GM21360 (cell line): ENCODE measurements around the gene NPLOC4.

Experiments
- ATAC-seq: cut with Tn5 transposase; IDR thresholded peaks from one replicate; pipeline ENCODE4 v1.9.1; 2021; ENCODE audit warnings: mild to moderate bottlenecking, moderate library complexity; ENCODE audit not compliant: unreplicated experiment

Gene NPLOC4

GRCh38 chr17:81520021-81520901 is 116.7 kb downstream of the NPLOC4 start:
- no peak for ATAC-seq

DNA sequence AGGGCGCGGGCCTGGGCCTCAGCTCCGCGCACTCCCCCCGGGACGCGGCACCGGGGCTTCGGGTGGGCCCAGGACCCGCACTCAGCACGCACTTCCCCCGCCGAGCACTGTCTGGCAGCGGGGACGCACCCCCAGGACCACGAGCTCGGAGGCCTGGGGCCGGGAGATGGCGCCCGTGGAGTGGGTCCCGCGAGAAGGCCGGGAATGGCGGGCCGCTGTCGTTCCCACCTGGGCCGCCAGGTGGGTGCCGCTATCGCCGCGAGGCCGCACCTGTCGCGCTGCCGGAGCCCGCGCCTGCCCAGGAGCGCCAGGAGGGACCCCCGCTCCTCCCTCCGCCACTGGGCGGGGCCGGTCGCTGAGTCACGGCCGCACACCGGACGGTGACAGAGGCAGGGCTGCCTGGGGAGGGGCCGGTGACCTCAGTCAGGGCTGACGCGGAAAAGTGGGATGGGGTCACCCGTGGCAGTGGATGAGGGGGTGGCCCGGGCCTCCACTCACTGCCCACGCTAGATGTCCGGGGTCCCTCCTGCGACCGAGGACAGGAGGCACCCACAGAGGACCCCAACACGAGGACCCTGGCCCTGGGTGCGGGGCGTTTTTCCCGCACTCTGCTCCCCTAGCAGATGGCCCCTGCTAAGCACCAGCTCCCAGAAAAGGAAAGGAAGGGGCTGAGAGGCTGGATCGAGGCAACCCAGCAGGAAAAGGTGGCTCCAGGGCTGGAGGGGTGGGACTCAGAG is 117.5 kb downstream of the NPLOC4 start:
- no peak for ATAC-seq

GRCh38 chr17:81518785-81519283 is 118.1 kb downstream of the NPLOC4 start:
- ATAC-seq = no peak

DNA sequence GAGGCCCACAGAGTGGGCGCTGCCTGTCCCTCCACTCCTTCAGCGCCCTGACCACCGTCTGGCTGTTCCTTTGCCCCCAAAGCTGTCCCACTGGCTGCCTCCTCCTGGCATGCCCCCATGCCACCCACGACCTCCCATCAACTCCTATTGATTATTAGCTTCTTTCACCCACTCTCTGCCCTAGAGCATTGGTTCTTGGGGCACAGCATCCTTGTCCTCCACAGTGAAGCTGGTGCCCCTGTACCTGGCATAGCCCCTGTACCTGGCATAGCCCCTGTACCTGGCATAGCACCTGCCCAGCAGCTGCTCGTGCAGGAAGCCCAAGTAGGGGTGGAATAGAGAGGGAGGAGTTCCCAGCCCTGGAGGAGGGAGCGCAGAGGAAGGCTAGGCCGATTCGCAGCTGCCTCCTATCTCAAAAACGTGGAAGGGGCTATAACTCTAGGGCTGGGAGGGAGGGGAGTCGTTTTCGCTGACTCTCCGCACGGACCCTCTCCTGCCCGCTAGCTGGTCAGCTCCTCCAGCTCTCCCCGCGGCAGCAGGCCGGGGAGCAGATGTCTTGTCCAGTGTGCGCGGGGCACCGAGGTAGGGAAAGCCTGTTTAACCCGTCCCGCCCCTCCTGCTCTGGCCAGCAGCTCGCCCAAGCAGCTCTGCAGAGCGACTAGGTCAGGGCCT is 118.7 kb downstream of the NPLOC4 start:
- no peak for ATAC-seq

DNA sequence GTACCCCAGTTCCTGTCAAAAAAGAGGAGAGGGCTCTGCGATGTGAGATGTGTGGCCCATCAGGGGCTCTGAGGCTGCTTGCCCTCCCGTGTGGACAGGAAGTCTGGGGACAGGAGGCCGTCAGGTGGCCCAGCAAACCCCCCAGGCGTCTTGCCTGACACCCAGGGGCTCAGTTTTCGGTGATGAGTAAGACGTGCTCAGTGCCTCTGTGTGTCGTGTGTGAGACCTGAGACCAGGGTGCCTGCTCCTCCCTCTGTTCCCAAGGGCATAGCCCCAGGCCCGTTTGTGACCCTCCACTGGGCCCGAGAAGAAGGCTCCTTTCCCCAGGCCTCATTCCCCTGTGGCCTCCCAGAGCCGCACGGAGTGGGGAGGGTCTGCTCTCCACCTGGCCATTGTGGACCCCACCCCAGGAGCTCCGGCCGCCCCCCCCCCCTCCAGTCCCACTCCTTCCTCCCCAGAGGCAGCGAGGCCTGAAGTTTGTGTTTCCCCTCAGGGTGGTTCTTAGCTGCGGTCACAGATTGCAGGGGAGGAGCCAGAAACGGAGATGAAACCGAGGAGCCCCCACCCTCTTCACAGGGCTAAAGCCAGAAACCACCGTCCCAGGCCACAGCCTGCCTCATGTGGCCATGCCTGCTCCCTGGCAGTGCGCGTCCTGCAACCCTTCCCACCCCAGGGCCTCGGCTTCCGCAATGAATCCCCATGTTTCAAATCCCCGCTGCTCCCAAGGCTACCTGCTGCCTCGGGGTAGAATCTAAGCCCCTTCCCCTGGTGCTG is 119.4 kb downstream of the NPLOC4 start:
- ATAC-seq = no peak

DNA sequence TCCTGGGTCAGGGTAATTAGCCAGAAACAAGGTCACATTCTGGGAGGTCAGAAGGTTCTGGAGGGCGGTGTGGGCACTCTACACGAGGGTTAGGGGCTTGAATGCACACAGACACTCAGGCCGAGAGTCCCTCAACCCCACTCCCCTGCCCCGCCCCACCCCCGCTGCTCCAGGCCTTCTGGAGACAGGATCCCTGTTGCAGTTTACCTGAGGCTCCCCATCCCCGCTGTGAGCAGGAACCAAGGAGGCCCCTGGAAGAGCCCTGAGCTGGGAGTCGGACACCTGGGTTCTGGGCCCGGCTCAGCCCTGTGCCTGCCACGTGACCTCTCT is 119.9 kb downstream of the NPLOC4 start:
- no peak for ATAC-seq

DNA sequence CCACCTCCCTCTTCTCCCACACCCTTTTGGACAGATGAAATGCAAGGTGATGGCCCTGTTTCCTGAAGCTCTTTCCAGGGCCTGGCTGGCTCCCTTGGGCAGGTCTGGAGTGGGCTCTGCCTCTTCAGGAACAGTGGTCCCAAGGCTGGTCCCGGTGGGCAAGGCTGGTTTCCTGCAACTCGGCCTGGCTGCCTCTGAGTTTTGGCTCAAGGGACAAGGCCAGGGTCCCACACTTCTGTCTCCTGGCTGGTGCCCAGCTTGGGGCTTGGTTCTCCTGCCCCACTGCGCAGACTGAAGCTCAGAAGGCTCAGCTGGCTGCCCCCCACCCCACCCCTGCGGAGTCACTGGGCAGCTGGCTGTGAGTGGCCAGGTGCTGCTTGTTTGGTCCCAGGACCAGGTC is 120.5 kb downstream of the NPLOC4 start:
- no peak for ATAC-seq

DNA sequence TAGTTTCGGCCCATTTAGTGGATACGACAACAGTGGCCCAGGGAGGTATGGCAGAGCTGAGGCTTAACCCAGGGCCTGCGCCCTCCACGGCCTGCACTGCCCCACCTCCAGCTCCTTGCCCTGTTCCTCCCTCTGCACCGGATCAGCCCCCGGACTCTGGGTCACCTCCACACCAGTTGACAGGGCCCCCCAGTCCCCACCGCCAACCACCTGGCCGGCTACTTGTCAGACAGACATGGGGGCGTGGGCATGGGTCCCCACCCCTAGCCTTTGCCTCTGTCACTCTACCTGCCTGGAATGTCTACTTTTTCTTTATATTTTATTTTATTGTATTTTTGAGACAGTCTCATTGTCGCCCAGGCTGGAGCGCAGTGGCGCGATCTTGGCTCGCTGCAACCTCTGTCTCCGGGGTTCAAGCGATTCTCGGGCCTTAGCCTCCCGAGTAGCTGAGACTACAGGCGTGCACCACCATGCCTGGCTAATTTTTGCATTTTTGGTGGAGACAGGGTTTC is 121.3 kb downstream of the NPLOC4 start:
- ATAC-seq = no peak

DNA sequence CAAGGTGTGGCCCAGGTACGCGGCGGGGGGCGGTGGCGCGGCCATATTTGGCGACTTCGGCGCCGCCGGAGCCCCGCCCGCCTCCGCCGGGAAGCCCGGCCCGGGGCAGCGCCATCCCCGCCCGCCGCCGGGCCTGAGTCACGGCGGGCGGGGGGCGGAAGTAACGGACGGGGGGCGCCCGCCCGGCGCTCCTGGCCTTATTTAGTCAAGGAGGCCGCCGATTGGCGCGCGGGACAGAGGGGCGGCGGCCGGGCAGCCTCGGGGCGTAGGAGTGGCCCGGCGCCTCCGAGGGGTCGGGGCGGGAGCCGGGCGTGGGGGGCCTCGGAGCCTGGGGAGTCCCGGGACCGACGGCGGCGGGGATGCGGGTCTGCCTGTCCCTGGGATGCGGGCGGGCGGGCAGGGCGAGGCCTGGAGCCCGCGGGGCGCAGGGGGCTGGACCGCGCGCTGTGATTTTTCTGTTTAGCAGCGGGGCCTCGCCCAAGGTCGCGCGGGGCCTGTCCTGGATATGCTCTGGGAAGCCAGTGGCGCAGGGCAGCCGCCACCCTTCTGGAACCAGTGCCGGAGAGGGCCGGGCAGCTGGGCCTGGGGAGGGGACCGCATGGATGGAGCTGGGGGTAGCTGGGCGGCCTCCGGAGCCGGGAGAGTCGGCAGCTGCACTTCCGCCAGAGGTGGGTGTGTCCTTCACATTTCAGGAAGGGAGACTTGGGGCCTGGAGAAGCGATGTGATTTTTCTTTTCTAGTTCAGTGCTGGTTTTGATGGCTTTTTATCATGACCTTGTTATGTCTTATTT is 122.0 kb downstream of the NPLOC4 start:
- ATAC-seq = no peak

- ATAC-seq = no peak
Observed at GRCh38 chr17:81514489-81514738, 122.5 kb downstream of the NPLOC4 start.

DNA sequence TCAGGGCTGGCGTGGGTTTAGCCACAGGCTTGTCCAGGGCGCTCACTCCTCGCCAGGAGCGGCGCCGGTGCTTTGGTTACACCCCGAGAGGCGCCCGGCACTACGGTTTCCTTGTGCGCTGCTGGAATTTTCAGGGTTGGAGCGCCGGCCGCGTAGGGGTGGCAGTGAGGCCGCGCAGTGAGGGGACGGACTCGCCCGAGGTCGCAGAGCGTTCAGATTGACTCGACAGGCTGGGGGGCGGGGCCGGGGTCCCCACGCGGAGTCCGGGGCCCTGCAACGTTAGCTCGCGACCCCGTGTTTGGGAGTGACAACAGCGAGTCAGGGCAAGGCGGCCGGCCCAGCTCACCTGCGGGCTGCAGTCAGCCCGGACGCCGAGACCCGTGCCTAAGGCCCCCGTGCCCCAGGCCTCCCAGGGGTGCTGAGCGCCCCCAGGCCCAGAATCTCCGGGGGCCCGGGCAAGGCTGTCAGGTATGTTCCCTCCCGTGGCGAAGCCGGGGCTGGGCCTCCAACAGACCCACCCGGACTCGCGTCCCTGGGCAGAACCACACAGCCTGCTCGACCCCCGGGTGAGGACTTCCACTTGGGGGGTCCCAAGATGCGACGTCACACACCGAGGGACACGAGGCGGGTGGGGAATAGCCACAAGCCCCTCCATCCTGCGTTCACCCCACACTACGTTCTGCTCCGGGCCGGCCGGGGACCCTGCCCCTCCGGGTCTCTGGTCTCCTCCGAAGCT is 123.0 kb downstream of the NPLOC4 start:
- ATAC-seq = no peak

- no peak for ATAC-seq
Observed at GRCh38 chr17:81513372-81513752, 123.5 kb downstream of the NPLOC4 start.

DNA sequence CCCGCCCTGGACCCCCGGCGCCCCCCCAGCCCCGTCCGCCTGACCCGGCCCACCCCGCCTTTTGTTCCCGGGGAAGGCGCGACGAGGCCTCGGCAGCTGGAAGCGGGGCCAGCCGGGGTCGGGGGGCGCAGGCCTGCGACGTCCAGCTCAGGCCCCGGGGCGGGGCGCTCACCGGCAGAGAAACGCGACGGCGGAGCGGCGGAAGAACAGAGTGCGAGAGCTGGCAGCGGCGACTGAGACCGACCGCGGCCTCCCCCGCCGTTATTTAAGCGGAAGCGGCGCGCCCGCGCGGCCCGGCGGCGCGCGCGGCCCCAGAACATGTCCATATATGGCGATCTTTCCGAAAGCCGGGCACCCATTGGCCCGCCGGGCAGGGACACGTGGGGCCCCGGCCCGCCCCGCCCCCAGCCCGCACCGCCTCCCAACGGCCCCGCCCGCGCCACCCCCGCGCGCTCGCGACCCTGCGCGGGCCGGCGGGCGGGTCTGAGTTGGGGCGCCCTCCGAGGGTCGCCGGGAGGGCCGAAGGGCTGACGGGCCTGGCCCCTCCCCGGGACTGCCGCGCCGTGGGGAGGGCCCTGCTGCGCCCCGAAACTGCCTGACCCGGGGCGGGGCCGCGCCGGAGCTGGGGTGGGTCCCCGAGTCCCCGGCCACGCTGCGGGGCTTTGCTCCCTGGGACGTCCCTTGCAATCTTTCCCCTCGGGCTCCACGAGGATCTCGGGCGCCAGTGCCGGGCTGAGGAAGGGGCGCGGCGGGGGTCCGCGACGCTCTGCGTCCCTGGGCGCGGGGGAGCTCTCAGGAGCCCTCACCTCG is 124.1 kb downstream of the NPLOC4 start, which contains the start of gene ACTG1:
TSS of gene ACTG1 (minus strand) at position 238 of the 810 bp plus-strand sequence. CDS start 445 bp downstream, outside the sequence.
- peak; percentile 30 for ATAC-seq

GRCh38 chr17:81511804-81512561 is 124.9 kb downstream of the NPLOC4 start:
- ATAC-seq = peak; percentile 3

GRCh38 chr17:81511554-81511803 is 125.4 kb downstream of the NPLOC4 start:
- ATAC-seq = no peak

- ATAC-seq = no peak
Observed at GRCh38 chr17:81510785-81511553, 125.9 kb downstream of the NPLOC4 start.
